SK-N-MC (cell line): ENCODE measurements around the gene STPG2.

Experiments
- EZH2 ChIP-seq: fragments of 200-600 bp; sonication (generic); IDR thresholded peaks from one replicate; pipeline ENCODE4 v1.6.1; 2017; ENCODE audit warnings: antibody characterized with exemption
- POLR2AphosphoS5 ChIP-seq: IDR thresholded peaks from 2 replicates; pipeline ENCODE4 v1.6.1; 2012; ENCODE audit warnings: mild to moderate bottlenecking, low read depth, low read length, borderline replicate concordance

- no peak for TF ChIP-seq EZH2
- TF ChIP-seq POLR2AphosphoS5: no peak
These were observed 276.3 kb downstream of the STPG2 start for GRCh38 chr4:97866821-97867556.
